Panc1 (cell line): Measurements from ENCODE around the gene PADI3. TPM values are rescaled to one million over a fixed set of nuclear protein-coding genes. Genes with fewer than 3 reads are reported as not detected.

Source experiments
- ATAC-seq: fragments of 200-7000 bp; cut with Tn5 transposase; 2 replicates; pipeline ENCODE4 v1.9.1; 2020; ENCODE audit warnings: mild to moderate bottlenecking, moderate library complexity
- BruUV-seq: library from RNA; stranded (reverse); fragments of 400-500 nt; replicated peaks from 2 replicates; lab custom pipeline; 2021; lab: Mats Ljungman, UMichigan
- CTCF ChIA-PET: fragments of 300-600 bp; sonication (Branson Sonifier 250); formaldehyde crosslinking; loops from one replicate; lab custom pipeline; 2022; ENCODE audit warnings: antibody characterized with exemption; lab: Charles Lee
- POLR2A ChIA-PET: fragments of 300-600 bp; sonication (Branson Sonifier 250); formaldehyde crosslinking; loops from one replicate; lab custom pipeline; 2022; ENCODE audit warnings: antibody characterized with exemption; lab: Charles Lee
- DNase-seq: peaks from one replicate; pipeline ENCODE4 v3.0.0-alpha.2; 2010; ENCODE audit warnings: low read depth, low spot score
- H3K27ac ChIP-seq: 2 replicates; pipeline ENCODE4 v1.5.1; 2011; ENCODE audit warnings: mild to moderate bottlenecking, low read length, inconsistent platforms
- H3K27me3 ChIP-seq: fragments of 200-500 bp; sonication (Bioruptor generic); 2 replicates; pipeline ENCODE4 v1.6.0; 2014; ENCODE audit warnings: low read length, inconsistent platforms; ENCODE audit not compliant: control insufficient read depth, insufficient read depth
- H3K36me3 ChIP-seq: fragments of 200-500 bp; sonication (Bioruptor generic); 2 replicates; pipeline ENCODE4 v1.5.1; 2014; ENCODE audit warnings: inconsistent platforms, mild to moderate bottlenecking, low read length, moderate library complexity; ENCODE audit not compliant: control insufficient read depth, insufficient read depth
- H3K4me1 ChIP-seq: 2 replicates; pipeline ENCODE4 v1.5.1; 2011; ENCODE audit warnings: inconsistent platforms, mild to moderate bottlenecking, low read length, moderate library complexity; ENCODE audit not compliant: control insufficient read depth, insufficient read depth
- H3K4me3 ChIP-seq, 2 experiments: 2 replicates each; pipeline ENCODE4 v1.5.1; 2011 to 2012; ENCODE audit warnings: low read depth in 2 of 2, low read length in 2 of 2, mild to moderate bottlenecking in 2 of 2, inconsistent platforms in 1 of 2, moderate library complexity in 1 of 2
- H3K9me3 ChIP-seq: fragments of 200-500 bp; sonication (Bioruptor generic); 2 replicates; pipeline ENCODE4 v1.5.1; 2014; ENCODE audit warnings: low read depth, mild to moderate bottlenecking, inconsistent platforms, low read length, moderate library complexity; ENCODE audit not compliant: control insufficient read depth, insufficient read depth
- CTCF ChIP-seq: fragments of 450-650 bp; IDR thresholded peaks from 2 replicates; pipeline ENCODE4 v1.5.1; 2017; ENCODE audit warnings: mild to moderate bottlenecking
- POLR2AphosphoS5 ChIP-seq: IDR thresholded peaks from 2 replicates; pipeline ENCODE4 v1.6.1; 2012; ENCODE audit warnings: mild to moderate bottlenecking, low read depth, low read length, moderate library complexity
- REST ChIP-seq, 2 experiments: IDR thresholded peaks; 2 replicates each; pipeline ENCODE4 v1.6.1; 2011 to 2012; ENCODE audit warnings: low read depth in 2 of 2, control low read depth in 1 of 2, low read length in 1 of 2, mild to moderate bottlenecking in 1 of 2, moderate library complexity in 1 of 2; ENCODE audit not compliant: insufficient read depth in 1 of 2
- SIN3A ChIP-seq: IDR thresholded peaks from 2 replicates; pipeline ENCODE4 v1.6.1; 2012; ENCODE audit warnings: low read depth, mild to moderate bottlenecking, low read length, moderate library complexity, borderline replicate concordance; ENCODE audit not compliant: insufficient read depth
- TCF7L2 ChIP-seq: IDR thresholded peaks from 2 replicates; pipeline ENCODE4 v1.6.1; 2011; ENCODE audit warnings: mild to moderate bottlenecking, low read depth, low read length, inconsistent platforms
- in situ Hi-C: cut with HindIII; loops from 2 replicates; pipeline ENCODE4 v1.10.0; 2016; ENCODE audit warnings: low sequenced_read_pairs, low pct_unique_long_range_greater_than_20kb
- intact Hi-C: fragments of 100-400 bp; cut with micrococcal nuclease; formaldehyde crosslinking; loops from one replicate; pipeline ENCODE4 v1.10.0; 2022; ENCODE audit not compliant: unreplicated experiment
- total RNA-seq: library from RNA; stranded (reverse); gene quantifications from one replicate; pipeline ENCODE4 v1.2.1, GENCODE V29; 2021; ENCODE audit not compliant: unreplicated experiment

The PADI3 gene
- total RNA-seq, 1 experiment from 2014 or later = 3.4 TPM

GRCh38 chr1:17270891-17271765, 22.2 kb downstream of the PADI3 start:
- in situ Hi-C loops (no loop called here), intact Hi-C loops (no loop called here)
- DNase-seq (no peak), ATAC-seq (no peak)
- ChIA-PET POLR2A (no interaction called here), CTCF (no interaction called here)
- no peaks in the 10 kb centered on the region for H3K4me1 ChIP-seq
- no peaks in the 10 kb centered on the region for H3K36me3 ChIP-seq
- no peaks in the 10 kb centered on the region for H3K27me3 ChIP-seq
- H3K4me3 ChIP-seq = no peak overlapping the region
- TF ChIP-seq POLR2AphosphoS5 = no peak
- TF ChIP-seq SIN3A = no peak
- no peak for TF ChIP-seq TCF7L2
- TF ChIP-seq REST (IDR thresholded peaks at IDR 0.05; ENCODE audit: insufficient read depth in 1 of 2, low read depth in 2 of 2, low read length in 1 of 2) = no peak
- no peak for TF ChIP-seq CTCF
- no peaks in the 10 kb centered on the region for H3K9me3 ChIP-seq
- no peak overlapping the region for H3K27ac ChIP-seq
- BruUV-seq = no TSS peak

GRCh38 chr1:17272066-17272465, 23.2 kb downstream of the PADI3 start:
- intact Hi-C loops (no loop called here), in situ Hi-C loops (no loop called here)
- no peaks in the 10 kb centered on the region for H3K36me3 ChIP-seq
- no peak overlapping the region for H3K4me3 ChIP-seq
- BruUV-seq = no TSS peak
- no peak for TF ChIP-seq CTCF
- TF ChIP-seq POLR2AphosphoS5 = no peak
- no peak for TF ChIP-seq SIN3A
- TF ChIP-seq REST (IDR thresholded peaks at IDR 0.05; ENCODE audit: insufficient read depth in 1 of 2, low read depth in 2 of 2, low read length in 1 of 2) = no peak
- TF ChIP-seq TCF7L2 = no peak
- DNase-seq = no peak
- ChIA-PET CTCF (no interaction called here), POLR2A (no interaction called here)
- no peak for ATAC-seq
- no peaks in the 10 kb centered on the region for H3K9me3 ChIP-seq
- no peaks in the 10 kb centered on the region for H3K27me3 ChIP-seq
- no peak overlapping the region for H3K27ac ChIP-seq
- no peaks in the 10 kb centered on the region for H3K4me1 ChIP-seq
